PC-3 (cell line): ENCODE results near the gene RHBDD1.
A peak's percentile ranks its signal among the peaks of the same experiment; 100 is the strongest.

Experiments used
- CTCF ChIP-seq: fragments of 300-600 bp; sonication (generic); conservative IDR thresholded peaks from 2 replicates; pipeline ENCODE4 v1.5.1; 2017; ENCODE audit warnings: antibody characterized with exemption, low read depth, mild to moderate bottlenecking, low read length
- EZH2 ChIP-seq: fragments of 300-600 bp; sonication (generic); IDR thresholded peaks from one replicate; pipeline ENCODE4 v1.6.1; 2017; ENCODE audit warnings: antibody characterized with exemption, mild to moderate bottlenecking, low read length; ENCODE audit not compliant: unreplicated experiment
- EZH2phosphoT487 ChIP-seq: fragments of 300-600 bp; sonication (generic); IDR thresholded peaks from 2 replicates; pipeline ENCODE4 v1.6.1; 2018; ENCODE audit warnings: mild to moderate bottlenecking, antibody characterized with exemption, low read length, borderline replicate concordance

- TF ChIP-seq CTCF = peak; percentile 86
- TF ChIP-seq EZH2phosphoT487 = no peak
- TF ChIP-seq EZH2 = no peak
Observed at GRCh38 chr2:227033471-227034148, 197.8 kb downstream of the RHBDD1 start.
